HepG2 (cell line): ENCODE results near the gene HSPA1L. TPM values are rescaled to one million over a fixed set of nuclear protein-coding genes. Genes with fewer than 3 reads are reported as not detected.

Source experiments
- AHR ChIP-seq: IDR thresholded peaks from 2 replicates; pipeline ENCODE4 v1.6.1; 2018; ENCODE audit warnings: missing genetic modification reagents, missing compliant biosample characterization
- ARHGAP35 ChIP-seq: sonication (generic); formaldehyde crosslinking; IDR thresholded peaks from 2 replicates; pipeline ENCODE4 v1.9.0; 2022; ENCODE audit warnings: mild to moderate bottlenecking, inconsistent platforms, moderate library complexity, missing genetic modification reagents, borderline replicate concordance
- HBP1 ChIP-seq: IDR thresholded peaks from 2 replicates; pipeline ENCODE4 v1.6.1; 2016; ENCODE audit warnings: low read depth, control low read depth
- KDM5A ChIP-seq: fragments of 200-600 bp; sonication (generic); IDR thresholded peaks from 2 replicates; pipeline ENCODE4 v1.7.0; 2018; ENCODE audit warnings: antibody characterized with exemption, mild to moderate bottlenecking, low read length, borderline replicate concordance
- KLF16 ChIP-seq, 2 experiments: sonication (generic) in 1 of 2; formaldehyde crosslinking in 1 of 2; IDR thresholded peaks; 2 replicates each; pipeline versions ENCODE4 v1.6.1 to v1.8.0; 2016 to 2023; ENCODE audit warnings: missing genetic modification reagents in 2 of 2, missing compliant biosample characterization in 1 of 2
- NR0B2 ChIP-seq: sonication (generic); formaldehyde crosslinking; IDR thresholded peaks from 2 replicates; pipeline ENCODE4 v1.4.0; 2020; ENCODE audit warnings: mild to moderate bottlenecking, missing genetic modification reagents
- PAF1 ChIP-seq: IDR thresholded peaks from 2 replicates; pipeline ENCODE4 v1.6.1; 2016; ENCODE audit warnings: missing genetic modification reagents, missing compliant biosample characterization
- RCOR2 ChIP-seq: IDR thresholded peaks from 2 replicates; pipeline ENCODE4 v1.6.1; 2016; ENCODE audit warnings: missing biosample characterization, missing genetic modification reagents
- RERE ChIP-seq: IDR thresholded peaks from 2 replicates; pipeline ENCODE4 v1.6.1; 2016; ENCODE audit warnings: low read depth, missing genetic modification reagents, missing compliant biosample characterization
- RFXAP ChIP-seq: sonication (generic); formaldehyde crosslinking; IDR thresholded peaks from 2 replicates; pipeline ENCODE4 v1.4.0; 2020; ENCODE audit warnings: missing genetic modification reagents, borderline replicate concordance
- RNF219 ChIP-seq: sonication (generic); formaldehyde crosslinking; IDR thresholded peaks from 2 replicates; pipeline ENCODE4 v1.5.0; 2020; ENCODE audit warnings: mild to moderate bottlenecking, missing genetic modification reagents
- ZKSCAN5 ChIP-seq: sonication (generic); formaldehyde crosslinking; IDR thresholded peaks from 2 replicates; pipeline ENCODE4 v1.5.1; 2020; ENCODE audit warnings: mild to moderate bottlenecking, missing genetic modification reagents
- ZKSCAN8 ChIP-seq: IDR thresholded peaks from 2 replicates; pipeline ENCODE4 v1.6.1; 2016; ENCODE audit warnings: borderline replicate concordance, missing genetic modification reagents, missing compliant biosample characterization
- ZNF263 ChIP-seq: sonication (generic); formaldehyde crosslinking; IDR thresholded peaks from 2 replicates; pipeline ENCODE4 v1.4.0; 2020; ENCODE audit warnings: missing genetic modification reagents
- ZNF337 ChIP-seq: sonication (generic); formaldehyde crosslinking; IDR thresholded peaks from 2 replicates; pipeline ENCODE4 v1.5.1; 2020; ENCODE audit warnings: missing genetic modification reagents, low read depth, mild to moderate bottlenecking, borderline replicate concordance
- ZNF446 ChIP-seq: sonication (generic); formaldehyde crosslinking; IDR thresholded peaks from 2 replicates; pipeline ENCODE4 v1.5.0; 2020; ENCODE audit warnings: mild to moderate bottlenecking, missing genetic modification reagents
- ZNF577 ChIP-seq: sonication (generic); formaldehyde crosslinking; IDR thresholded peaks from 2 replicates; pipeline ENCODE4 v1.4.0; 2020; ENCODE audit warnings: mild to moderate bottlenecking, low read depth, missing genetic modification reagents, borderline replicate concordance
- ZNF674 ChIP-seq: sonication (generic); formaldehyde crosslinking; IDR thresholded peaks from 2 replicates; pipeline ENCODE4 v1.5.0; 2020; ENCODE audit warnings: low read depth, mild to moderate bottlenecking, missing genetic modification reagents
- ZNF703 ChIP-seq: sonication (generic); formaldehyde crosslinking; IDR thresholded peaks from 2 replicates; pipeline ENCODE4 v1.5.1; 2020; ENCODE audit warnings: missing genetic modification reagents, mild to moderate bottlenecking, moderate library complexity, borderline replicate concordance
- ZNF777 ChIP-seq: sonication (generic); formaldehyde crosslinking; IDR thresholded peaks from 2 replicates; pipeline ENCODE4 v1.4.0; 2020; ENCODE audit warnings: missing genetic modification reagents
- polyA plus RNA-seq, 8 experiments: library from polyadenylated mRNA; depleted of rRNA in 3 of 8; stranded (reverse) in 7 of 8; unstranded in 1 of 8; fragments of >200 nt; fragmentation: Illumina TruSeq in 4 of 8; extraction: Trizol in 4 of 8; gene quantifications; 2 replicates each; pipeline versions ENCODE4 v1.2.1 to v1.2.3, GENCODE V29; 2011 to 2016; ENCODE audit warnings: low read depth in 4 of 8, missing spikeins in 1 of 8, mixed read lengths in 1 of 8; ENCODE audit not compliant: insufficient read depth in 1 of 8
- total RNA-seq, 5 experiments: library from RNA; depleted of rRNA; stranded (reverse); fragments of >200 nt; fragmentation: Illumina TruSeq; extraction: Trizol; gene quantifications; 2 replicates each; pipeline ENCODE4 v1.2.3, GENCODE V29; 2016; ENCODE audit warnings: low read depth in 1 of 5

Gene HSPA1L
- total and polyA plus RNA-seq, 2 of the 13 experiments (the other 11 are each of a cell fraction or from before 2014, with no cell fraction given): 0.55 to 1.0 TPM

GRCh38 chr6:31794866-31795615 lies 20.0 kb downstream of the HSPA1L start (continued):
- TF ChIP-seq RERE (no peak), ZKSCAN5 (CRISPR knock-in tag) (0 out of 2 replicates have a peak, but pooled peaks have one; percentile 16), KLF16 (CRISPR knock-in tag; IDR thresholded peaks at IDR 0.05) (no peak; a peak in 1 of 4 replicates), ZNF263 (CRISPR knock-in tag) (no peak), ZKSCAN8 (CRISPR knock-in tag) (no peak), HBP1 (CRISPR knock-in tag) (no peak), RCOR2 (CRISPR knock-in tag) (no peak), ZNF446 (CRISPR knock-in tag) (0 out of 2 replicates have a peak, but pooled peaks have one; percentile 44), PAF1 (no peak), RFXAP (CRISPR knock-in tag) (no peak), ZNF703 (CRISPR knock-in tag) (no peak), ZNF674 (CRISPR knock-in tag) (no peak), ARHGAP35 (CRISPR knock-in tag) (no peak), NR0B2 (CRISPR knock-in tag) (no peak), ZNF337 (CRISPR knock-in tag) (no peak), ZNF577 (peak; percentile 83; the same call in 1 of the 2 replicates), KDM5A (peak; percentile 74), ZNF777 (no peak), AHR (CRISPR knock-in tag) (no peak), RNF219 (CRISPR knock-in tag) (no peak)
